AG20443 (cell line): ENCODE results near the gene LRP10.
A peak's percentile ranks its signal among the peaks of the same experiment; 100 is the strongest.

Experiments used
- DNase-seq: peaks from one replicate; pipeline ENCODE4 v3.0.0; 2012; ENCODE audit warnings: low spot score, mixed read lengths

LRP10 gene

GRCh38 chr14:22919601-22919921 lies 48.0 kb downstream of the LRP10 start:
- no peak for DNase-seq

GRCh38 chr14:22920697-22921096 lies 49.2 kb downstream of the LRP10 start:
- DNase-seq, result no peak

- DNase-seq, result no peak
Measured at GRCh38 chr14:22922294-22922693, 50.8 kb downstream of the LRP10 start.

GRCh38 chr14:22923746-22924145 lies 52.2 kb downstream of the LRP10 start:
- DNase-seq, result no peak

DNA sequence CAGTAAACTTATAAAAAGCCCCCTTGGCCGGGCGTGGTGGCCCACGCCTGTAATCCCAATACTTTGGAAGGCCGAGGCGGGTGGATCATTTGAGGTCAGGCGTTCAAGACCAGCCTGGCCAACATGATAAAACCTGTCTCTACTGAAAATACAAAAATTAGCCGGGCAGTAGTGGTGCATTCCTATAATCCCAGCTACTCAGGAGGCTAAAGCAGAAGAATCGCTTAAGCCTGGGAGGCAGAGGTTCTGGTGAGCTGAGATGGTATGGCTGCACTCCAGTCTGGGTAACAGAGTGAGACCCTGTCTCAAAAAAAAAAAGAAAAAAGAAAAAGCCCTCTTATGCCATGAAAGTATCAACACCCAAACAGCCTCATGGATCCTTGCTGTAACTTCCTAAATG lies 54.0 kb downstream of the LRP10 start:
- no peak for DNase-seq

- DNase-seq, result no peak
Measured at GRCh38 chr14:22926316-22926715, 54.8 kb downstream of the LRP10 start.

DNA sequence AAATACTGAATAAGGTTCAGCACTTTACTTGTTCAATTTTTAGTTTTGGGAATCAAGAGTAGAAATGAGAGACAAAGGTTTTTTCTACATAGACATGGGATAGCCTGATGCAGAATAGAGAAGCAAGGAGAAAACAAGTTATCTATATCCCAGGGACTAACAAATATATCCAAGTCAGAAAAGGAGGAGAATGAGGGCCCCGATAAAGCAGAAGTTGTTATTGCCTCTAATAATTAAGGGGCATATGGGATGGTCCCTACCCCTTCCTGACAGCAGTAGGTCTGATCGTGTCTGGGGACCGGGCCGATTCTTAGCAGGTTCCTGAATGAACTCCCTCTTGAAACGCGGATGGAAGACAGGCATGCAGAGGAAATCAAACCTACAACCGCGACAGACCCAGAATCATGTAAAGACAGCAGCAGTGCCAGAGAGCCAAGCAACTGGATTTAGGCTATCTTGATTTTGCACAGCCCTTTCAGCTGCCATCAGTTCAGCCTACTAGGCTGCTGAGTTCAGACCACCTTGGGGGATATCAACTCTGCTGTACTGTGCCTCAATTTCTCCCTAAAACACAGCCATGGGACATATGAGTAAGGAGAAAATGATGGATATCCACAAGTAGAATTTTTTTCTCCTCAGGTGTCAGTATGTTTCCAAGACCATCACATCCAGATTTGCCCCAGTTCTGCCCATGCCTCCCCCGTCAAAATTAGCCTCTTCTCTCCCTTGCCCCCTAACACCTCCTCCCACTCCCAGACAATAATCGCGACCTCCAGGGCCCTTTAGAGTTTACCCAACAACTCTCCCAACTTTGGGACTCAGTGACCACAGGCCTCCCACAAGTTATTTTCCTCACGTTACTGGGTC lies 56.9 kb downstream of the LRP10 start:
- DNase-seq, result no peak

DNA sequence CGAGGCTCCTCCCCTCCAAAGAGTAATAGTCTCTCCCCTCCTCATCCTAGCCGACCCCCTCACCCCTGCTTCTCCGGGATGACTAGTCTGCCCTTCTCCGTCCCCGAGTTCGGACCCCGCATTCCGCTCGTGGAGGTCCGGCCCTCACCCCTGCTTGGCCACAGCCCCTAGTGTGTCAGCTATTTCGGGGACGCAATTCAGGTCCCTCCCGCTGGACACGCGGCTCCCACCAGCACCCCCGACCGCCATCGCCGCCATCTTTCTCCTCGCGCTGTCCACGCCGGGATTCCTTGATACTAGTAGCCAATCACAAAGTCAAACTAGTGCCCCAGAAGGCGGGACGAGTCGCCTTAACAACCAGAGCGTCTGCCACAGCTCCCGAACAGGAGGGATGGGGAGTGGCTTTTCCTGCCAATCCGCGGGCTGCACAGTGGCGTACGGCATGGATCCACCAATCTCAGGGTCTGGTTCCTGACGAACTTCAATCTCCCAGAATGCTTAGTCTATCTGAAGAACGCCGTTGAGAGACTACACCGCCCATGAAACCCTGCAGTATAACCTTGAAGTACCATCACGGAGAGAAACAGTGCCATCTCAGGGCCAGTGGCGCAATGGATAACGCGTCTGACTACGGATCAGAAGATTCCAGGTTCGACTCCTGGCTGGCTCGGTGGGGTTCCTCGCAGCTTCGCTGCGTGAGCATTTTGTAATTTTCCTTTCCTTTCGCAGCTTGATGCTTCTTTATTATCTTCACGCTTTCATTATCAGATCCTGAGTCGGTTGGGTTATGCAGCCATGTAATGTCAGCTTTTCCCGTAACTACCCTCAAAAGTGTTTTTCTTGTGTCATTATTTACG lies 57.8 kb downstream of the LRP10 start, which contains the start of gene PRMT5:
Gene PRMT5 (minus strand): TSS at position 273 of the 857 bp plus-strand sequence. CDS start 15 bp downstream, at position 258.
- peak; percentile 96 for DNase-seq

- DNase-seq, result no peak
Measured at GRCh38 chr14:22929961-22930364, 58.4 kb downstream of the LRP10 start.
